Ovary (tissue), 3 donors: ENCODE measurements around the gene SLC25A36.

ENCODE experiments used
- EP300 ChIP-seq: sonication (generic); formaldehyde crosslinking; IDR thresholded peaks from one replicate; pipeline ENCODE4 v1.6.1; 2017; ENCODE audit warnings: antibody characterized with exemption
- POLR2A ChIP-seq: fragments of 450-650 bp; IDR thresholded peaks from one replicate; pipeline ENCODE4 v1.6.1; 2017; ENCODE audit warnings: antibody characterized with exemption, mild to moderate bottlenecking, moderate library complexity
- TF ChIP-seq, protein P1 (sequence below), 3 donors: fragments of 450-650 bp in 2 of 3; fragments of 200-600 bp in 1 of 3; IDR thresholded peaks; one replicate each; pipeline versions ENCODE4 v1.5.1 to v1.8.0; 2016 to 2022; ENCODE audit warnings: antibody characterized with exemption in 3 of 3, mild to moderate bottlenecking in 1 of 3
- donor health status: DM: no; HTN: no; CAD: no.

DNA sequence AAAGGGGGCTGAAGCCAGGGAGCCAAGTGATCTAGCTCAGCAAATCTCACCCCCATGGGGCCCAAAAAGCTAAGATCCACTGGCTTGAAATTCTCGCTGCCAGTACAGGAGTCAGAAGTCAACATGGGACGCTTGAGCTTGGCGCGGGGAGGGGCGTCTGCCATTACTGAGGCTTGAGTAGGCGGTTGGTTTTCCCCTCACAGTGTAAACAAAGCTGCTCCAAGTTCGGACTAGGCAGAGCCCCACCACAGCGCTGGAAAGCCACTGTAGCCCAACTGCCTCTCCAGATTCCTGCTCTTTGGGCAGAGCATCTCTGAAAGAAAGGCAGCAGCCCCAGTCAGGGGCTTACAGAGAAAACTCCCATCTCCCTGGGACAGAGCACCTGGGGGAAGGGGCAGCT lies 8.1 kb upstream of the SLC25A36 start:
- TF ChIP-seq, protein P1, sequence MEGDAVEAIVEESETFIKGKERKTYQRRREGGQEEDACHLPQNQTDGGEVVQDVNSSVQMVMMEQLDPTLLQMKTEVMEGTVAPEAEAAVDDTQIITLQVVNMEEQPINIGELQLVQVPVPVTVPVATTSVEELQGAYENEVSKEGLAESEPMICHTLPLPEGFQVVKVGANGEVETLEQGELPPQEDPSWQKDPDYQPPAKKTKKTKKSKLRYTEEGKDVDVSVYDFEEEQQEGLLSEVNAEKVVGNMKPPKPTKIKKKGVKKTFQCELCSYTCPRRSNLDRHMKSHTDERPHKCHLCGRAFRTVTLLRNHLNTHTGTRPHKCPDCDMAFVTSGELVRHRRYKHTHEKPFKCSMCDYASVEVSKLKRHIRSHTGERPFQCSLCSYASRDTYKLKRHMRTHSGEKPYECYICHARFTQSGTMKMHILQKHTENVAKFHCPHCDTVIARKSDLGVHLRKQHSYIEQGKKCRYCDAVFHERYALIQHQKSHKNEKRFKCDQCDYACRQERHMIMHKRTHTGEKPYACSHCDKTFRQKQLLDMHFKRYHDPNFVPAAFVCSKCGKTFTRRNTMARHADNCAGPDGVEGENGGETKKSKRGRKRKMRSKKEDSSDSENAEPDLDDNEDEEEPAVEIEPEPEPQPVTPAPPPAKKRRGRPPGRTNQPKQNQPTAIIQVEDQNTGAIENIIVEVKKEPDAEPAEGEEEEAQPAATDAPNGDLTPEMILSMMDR (IDR thresholded peaks at IDR 0.05), result no peak
- TF ChIP-seq POLR2A (no peak), EP300 (no peak)
